ENCODE data around the gene KISS1R.
"Not testable (repeated sequence)": the region's sequence is repeated elsewhere in the genome, so short reads cannot be mapped to it uniquely, and the experiment has no call there.

The KISS1R gene

GRCh38 chr19:955803-956765, 39.0 kb downstream of the KISS1R start:
- DNase-seq, result no peak

- DNase-seq, result no peak
These were observed 39.8 kb downstream of the KISS1R start for GRCh38 chr19:956766-957440.

GRCh38 chr19:957578-957977, 40.4 kb downstream of the KISS1R start:
- not testable (repeated sequence) for DNase-seq

GRCh38 chr19:958967-959855, 42.1 kb downstream of the KISS1R start:
- DNase-seq, result no peak

GRCh38 chr19:960020-960419, 42.9 kb downstream of the KISS1R start:
- no peak for DNase-seq

GRCh38 chr19:960601-960938, 43.4 kb downstream of the KISS1R start:
- DNase-seq, result no peak

- DNase-seq, result no peak
These were observed 44.9 kb downstream of the KISS1R start for GRCh38 chr19:961866-962620.

GRCh38 chr19:962683-963400, 45.7 kb downstream of the KISS1R start:
- no peak for DNase-seq

GRCh38 chr19:963486-963951, 46.4 kb downstream of the KISS1R start:
- DNase-seq, result no peak

GRCh38 chr19:964116-964520, 47.0 kb downstream of the KISS1R start:
- no peak for DNase-seq

GRCh38 chr19:964761-965694, 47.9 kb downstream of the KISS1R start:
- DNase-seq, result no peak

- DNase-seq, result no peak
These were observed 49.5 kb downstream of the KISS1R start for GRCh38 chr19:966485-967088.

All from effector CD4-positive, alpha-beta T cell (primary cell).